HEK293T (cell line): ENCODE measurements around the gene CLSTN1.

Source experiments
- ELF4 ChIP-seq: fragments of 450-650 bp; IDR thresholded peaks from 2 replicates; pipeline ENCODE4 v1.6.1; 2017; ENCODE audit warnings: antibody characterized with exemption
- FOXM1 ChIP-seq: fragments of 450-650 bp; IDR thresholded peaks from 2 replicates; pipeline ENCODE4 v1.6.1; 2017; ENCODE audit warnings: mild to moderate bottlenecking, borderline replicate concordance
- HDGF ChIP-seq: fragments of 450-650 bp; IDR thresholded peaks from 2 replicates; pipeline ENCODE4 v1.6.1; 2017; ENCODE audit warnings: antibody characterized with exemption, borderline replicate concordance

DNA sequence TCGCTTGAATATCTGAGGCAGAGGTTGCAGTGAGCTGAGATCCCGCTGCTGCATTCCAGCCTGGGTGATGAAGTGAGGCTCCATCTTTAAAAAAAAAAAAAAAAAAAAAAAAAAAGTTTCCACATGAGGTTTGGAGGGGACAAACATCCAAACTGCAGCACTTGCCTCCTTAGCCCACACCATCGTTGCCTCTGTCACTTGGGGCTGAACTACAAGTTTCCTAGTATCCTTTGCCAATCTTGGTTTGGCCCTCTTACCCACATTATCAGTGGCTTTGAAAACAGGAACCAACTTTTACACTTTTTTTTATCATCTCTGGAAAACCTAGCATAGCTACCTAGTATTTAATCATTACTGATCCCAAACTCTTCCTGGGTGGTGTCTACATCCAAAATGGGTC, 59.2 kb downstream of the CLSTN1 start:
- TF ChIP-seq FOXM1 (no peak), HDGF (no peak), ELF4 (no peak)
